ENCODE results near the gene CST1.

GRCh38 chr20:23710771-23711170 lies 40.0 kb downstream of the CST1 start:
- TF ChIP-seq EZH2phosphoT487 (IDR thresholded peaks at IDR 0.05; ENCODE audit: low read depth) (no peak), CTCF (IDR thresholded peaks at IDR 0.05; ENCODE audit: low read depth, low read length) (no peak)

Measured in OCI-LY3 (cell line).